DND-41 (cell line): ENCODE data around the gene SLC19A3.
"Not testable (repeated sequence)": the region's sequence is repeated elsewhere in the genome, so short reads cannot be mapped to it uniquely, and the experiment has no call there.

Experiments used
- ATAC-seq: fragments of 200-7000 bp; cut with Tn5 transposase; 3 replicates; pipeline ENCODE4 v1.9.1; 2021; ENCODE audit warnings: low read depth; ENCODE audit not compliant: insufficient read depth
- DNase-seq: peaks from one replicate; pipeline ENCODE4 v3.0.0-alpha.2; 2020
- H2AFZ ChIP-seq: 2 replicates; pipeline ENCODE4 v1.6.0; 2012; ENCODE audit warnings: low read depth, low read length
- H3K27ac ChIP-seq: 2 replicates; pipeline ENCODE4 v1.5.1; 2012; ENCODE audit warnings: low read length, inconsistent platforms
- H3K27me3 ChIP-seq: fragments of 200-600 bp; sonication (generic); 2 replicates; pipeline ENCODE4 v1.6.0; 2012; ENCODE audit warnings: low read length, mild to moderate bottlenecking, inconsistent platforms; ENCODE audit not compliant: insufficient read depth, poor library complexity
- H3K36me3 ChIP-seq: 2 replicates; pipeline ENCODE4 v1.5.1; 2012; ENCODE audit warnings: low read length, inconsistent platforms; ENCODE audit not compliant: insufficient read depth
- H3K4me1 ChIP-seq: 2 replicates; pipeline ENCODE4 v1.5.1; 2012; ENCODE audit warnings: mild to moderate bottlenecking, low read length; ENCODE audit not compliant: insufficient read depth
- H3K4me2 ChIP-seq: 2 replicates; pipeline ENCODE4 v1.6.0; 2012; ENCODE audit warnings: mild to moderate bottlenecking, moderate library complexity, low read length, inconsistent platforms; ENCODE audit not compliant: insufficient read depth
- H3K4me3 ChIP-seq, 2 experiments: fragments of 200-600 bp in 1 of 2; shearing (Covaris generic) in 1 of 2; 2 replicates each; pipeline ENCODE4 v1.5.1; 2012 to 2016; ENCODE audit warnings: inconsistent platforms in 2 of 2, low read length in 2 of 2, mild to moderate bottlenecking in 2 of 2, low read depth in 1 of 2, moderate library complexity in 1 of 2
- H3K79me2 ChIP-seq: 2 replicates; pipeline ENCODE4 v1.6.0; 2012; ENCODE audit warnings: low read length, inconsistent platforms; ENCODE audit not compliant: insufficient read depth
- H3K9ac ChIP-seq: 2 replicates; pipeline ENCODE4 v1.6.0; 2012; ENCODE audit warnings: low read depth, mild to moderate bottlenecking, inconsistent platforms, low read length, moderate library complexity
- H3K9me3 ChIP-seq: 2 replicates; pipeline ENCODE4 v1.5.1; 2012; ENCODE audit warnings: low read length, moderate library complexity, mild to moderate bottlenecking, inconsistent platforms; ENCODE audit not compliant: insufficient read depth, severe bottlenecking
- H4K20me1 ChIP-seq: 2 replicates; pipeline ENCODE4 v1.6.0; 2012; ENCODE audit warnings: low read length; ENCODE audit not compliant: insufficient read depth
- CTCF ChIP-seq: IDR thresholded peaks from 2 replicates; pipeline ENCODE4 v1.5.1; 2012; ENCODE audit warnings: borderline replicate concordance, low read length, moderate library complexity, mild to moderate bottlenecking; ENCODE audit not compliant: poor library complexity, severe bottlenecking; ENCODE audit errors: extremely low read depth
- EZH2 ChIP-seq: IDR thresholded peaks from 3 replicates; pipeline ENCODE4 v1.6.1; 2012; ENCODE audit warnings: borderline replicate concordance, low read depth, mild to moderate bottlenecking, moderate library complexity, low read length, inconsistent platforms; ENCODE audit not compliant: severe bottlenecking

Gene SLC19A3

GRCh38 chr2:227677928-227678327, 39.9 kb downstream of the SLC19A3 start:
- Histone ChIP-seq H3K27me3 (no peaks in the 10 kb centered on the region), H3K79me2 (no peaks in the 10 kb centered on the region), H3K4me3 (no peak overlapping the region), H3K4me2 (no peak overlapping the region), H3K4me1 (no peaks in the 10 kb centered on the region), H3K9me3 (no peaks in the 10 kb centered on the region), H3K9ac (no peak overlapping the region), H3K27ac (no peak overlapping the region), H2AFZ (no peak overlapping the region), H3K36me3 (no peaks in the 10 kb centered on the region), H4K20me1 (no peaks in the 10 kb centered on the region)
- no peak for ATAC-seq
- no peak for TF ChIP-seq EZH2
- TF ChIP-seq CTCF: no peak
- no peak for DNase-seq

GRCh38 chr2:227674485-227674884, 43.3 kb downstream of the SLC19A3 start:
- DNase-seq: no peak
- no peak for ATAC-seq

GRCh38 chr2:227673620-227674019, 44.2 kb downstream of the SLC19A3 start:
- H3K4me3 ChIP-seq, H3K79me2 ChIP-seq, H3K9ac ChIP-seq, ATAC-seq, H2AFZ ChIP-seq, H3K9me3 ChIP-seq, H4K20me1 ChIP-seq, H3K27me3 ChIP-seq, H3K27ac ChIP-seq, H3K4me1 ChIP-seq, H3K36me3 ChIP-seq, H3K4me2 ChIP-seq, DNase-seq: not testable (repeated sequence)

More at GRCh38 chr2:227674485-227674884, 43.3 kb downstream of the SLC19A3 start:
- no peak overlapping the region for H3K4me3 ChIP-seq
- H3K4me1 ChIP-seq: no peaks in the 10 kb centered on the region
- no peaks in the 10 kb centered on the region for H4K20me1 ChIP-seq
- H2AFZ ChIP-seq: no peak overlapping the region
- no peak overlapping the region for H3K9ac ChIP-seq
- H3K4me2 ChIP-seq: no peak overlapping the region
- no peaks in the 10 kb centered on the region for H3K27me3 ChIP-seq
- H3K36me3 ChIP-seq: no peaks in the 10 kb centered on the region
- TF ChIP-seq CTCF (no peak), EZH2 (no peak)
- H3K27ac ChIP-seq: no peak overlapping the region
- H3K9me3 ChIP-seq: no peaks in the 10 kb centered on the region
- H3K79me2 ChIP-seq: no peaks in the 10 kb centered on the region

GRCh38 chr2:227671170-227671905, 46.5 kb downstream of the SLC19A3 start:
- Histone ChIP-seq H4K20me1 (no peaks in the 10 kb centered on the region), H3K36me3 (no peaks in the 10 kb centered on the region), H3K4me3 (no peak overlapping the region), H3K4me1 (no peaks in the 10 kb centered on the region), H3K9me3 (no peaks in the 10 kb centered on the region), H2AFZ (no peak overlapping the region), H3K27me3 (no peaks in the 10 kb centered on the region), H3K79me2 (no peaks in the 10 kb centered on the region), H3K4me2 (no peak overlapping the region), H3K27ac (no peak overlapping the region), H3K9ac (no peak overlapping the region)
- DNase-seq: no peak
- TF ChIP-seq CTCF (no peak), EZH2 (no peak)
- no peak for ATAC-seq

GRCh38 chr2:227666631-227667170, 51.1 kb downstream of the SLC19A3 start, which contains the start of gene SCYGR5:
Gene SCYGR5, plus strand, starts transcription at chr2:227666804. Its CDS starts 0 bp downstream, at chr2:227666804.
- DNase-seq: peak; percentile 7
- not testable (repeated sequence) for H3K9me3 ChIP-seq, H3K36me3 ChIP-seq

More at GRCh38 chr2:227666631-227667170, 51.1 kb downstream of the SLC19A3 start, which contains the start of gene SCYGR5:
- H3K27me3 ChIP-seq, H3K9ac ChIP-seq, ATAC-seq, H3K4me3 ChIP-seq, H3K4me1 ChIP-seq, H3K79me2 ChIP-seq, H2AFZ ChIP-seq, H3K27ac ChIP-seq, H3K4me2 ChIP-seq, H4K20me1 ChIP-seq: not testable (repeated sequence)
